ENCODE measurements around the gene SLC26A11. TPM values are rescaled to one million over a fixed set of nuclear protein-coding genes. Genes with fewer than 3 reads are reported as not detected.

The SLC26A11 gene
- total RNA-seq, 3 donors from 2014 or later (not counting 1 experiment from before 2014, with no cell fraction given), result 33.9 to 37.6 (median 35.8) TPM

- DNase-seq (no peak), ATAC-seq (no peak)
- Histone ChIP-seq H3K9me3 (ENCODE audit: control insufficient read depth, insufficient read depth, low read length) (no peaks in the 10 kb centered on the region), H3K27me3 (ENCODE audit: control insufficient read depth, insufficient read depth, low read length) (no peaks in the 10 kb centered on the region), H3K4me3 (ENCODE audit: low read length) (no peak overlapping the region), H3K36me3 (ENCODE audit: control insufficient read depth, insufficient read depth, low read length) (no peaks in the 10 kb centered on the region), H3K27ac (ENCODE audit: low read length) (no peak overlapping the region), H3K4me1 (ENCODE audit: control insufficient read depth, insufficient read depth, low read length) (no peaks in the 10 kb centered on the region)
- Mint-ChIP-seq H3K27me3 (ENCODE audit: low read depth in 2 of 2) (peaks cover 0 to 7% of the 10 kb centered on the region in 2 donors), H3K4me3 (no peak overlapping the region), H3K9me3 (no peaks in the 10 kb centered on the region), H3K36me3 (no peaks in the 10 kb centered on the region), H3K27ac (no peak overlapping the region), H3K4me1 (no peaks in the 10 kb centered on the region)
- no peak for TF ChIP-seq CTCF (IDR thresholded peaks at IDR 0.05)
- intact Hi-C loops (cut with micrococcal nuclease), result no loop called here
- WGBS (ENCODE audit: insufficient coverage), result 62% methylated on average over 27 of the region's 29 CpGs
These were observed 28.2 kb upstream of the SLC26A11 start for GRCh38 chr17:80191865-80192661.

DNA sequence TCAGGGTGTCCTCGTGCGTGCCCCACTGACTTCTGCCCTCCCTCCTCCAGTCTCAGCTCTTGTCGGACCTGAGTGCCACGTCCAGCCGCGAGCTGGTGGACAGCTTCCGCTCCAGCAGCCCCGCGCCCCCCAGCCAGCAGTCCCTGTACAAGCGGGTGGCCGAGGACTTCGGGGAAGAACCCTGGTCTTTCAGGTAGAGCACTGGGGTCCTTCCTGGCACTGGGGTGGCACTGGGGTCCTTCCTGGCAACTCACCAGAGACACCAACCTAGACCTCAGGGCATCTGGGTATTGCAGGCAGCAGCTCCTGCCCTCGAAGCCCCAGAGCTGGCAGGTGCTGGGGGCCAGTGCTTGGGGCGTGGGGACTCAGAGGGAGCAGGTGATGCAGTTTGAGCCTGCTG, 25.1 kb upstream of the SLC26A11 start:
- intact Hi-C loops (cut with micrococcal nuclease), result no loop called here
- Histone ChIP-seq H3K9me3 (ENCODE audit: control insufficient read depth, insufficient read depth, low read length) (no peaks in the 10 kb centered on the region), H3K4me3 (ENCODE audit: low read length) (no peak overlapping the region), H3K27ac (ENCODE audit: low read length) (no peak overlapping the region), H3K36me3 (ENCODE audit: control insufficient read depth, insufficient read depth, low read length) (no peaks in the 10 kb centered on the region), H3K27me3 (ENCODE audit: control insufficient read depth, insufficient read depth, low read length) (no peaks in the 10 kb centered on the region), H3K4me1 (ENCODE audit: control insufficient read depth, insufficient read depth, low read length) (no peaks in the 10 kb centered on the region)
- H3K27ac Mint-ChIP-seq, result no peak overlapping the region
- no peak for DNase-seq
- no peaks in the 10 kb centered on the region for H3K36me3 Mint-ChIP-seq
- no peak for ATAC-seq
- H3K4me3 Mint-ChIP-seq, result no peak overlapping the region
- H3K27me3 Mint-ChIP-seq (ENCODE audit: low read depth in 2 of 2), result peaks cover 0 to 7% of the 10 kb centered on the region in 2 donors
- no peaks in the 10 kb centered on the region for H3K4me1 Mint-ChIP-seq
- no peaks in the 10 kb centered on the region for H3K9me3 Mint-ChIP-seq
- WGBS (ENCODE audit: insufficient coverage), result 91% methylated on average over 14 of the region's 14 CpGs
- TF ChIP-seq CTCF (IDR thresholded peaks at IDR 0.05), result no peak

DNA sequence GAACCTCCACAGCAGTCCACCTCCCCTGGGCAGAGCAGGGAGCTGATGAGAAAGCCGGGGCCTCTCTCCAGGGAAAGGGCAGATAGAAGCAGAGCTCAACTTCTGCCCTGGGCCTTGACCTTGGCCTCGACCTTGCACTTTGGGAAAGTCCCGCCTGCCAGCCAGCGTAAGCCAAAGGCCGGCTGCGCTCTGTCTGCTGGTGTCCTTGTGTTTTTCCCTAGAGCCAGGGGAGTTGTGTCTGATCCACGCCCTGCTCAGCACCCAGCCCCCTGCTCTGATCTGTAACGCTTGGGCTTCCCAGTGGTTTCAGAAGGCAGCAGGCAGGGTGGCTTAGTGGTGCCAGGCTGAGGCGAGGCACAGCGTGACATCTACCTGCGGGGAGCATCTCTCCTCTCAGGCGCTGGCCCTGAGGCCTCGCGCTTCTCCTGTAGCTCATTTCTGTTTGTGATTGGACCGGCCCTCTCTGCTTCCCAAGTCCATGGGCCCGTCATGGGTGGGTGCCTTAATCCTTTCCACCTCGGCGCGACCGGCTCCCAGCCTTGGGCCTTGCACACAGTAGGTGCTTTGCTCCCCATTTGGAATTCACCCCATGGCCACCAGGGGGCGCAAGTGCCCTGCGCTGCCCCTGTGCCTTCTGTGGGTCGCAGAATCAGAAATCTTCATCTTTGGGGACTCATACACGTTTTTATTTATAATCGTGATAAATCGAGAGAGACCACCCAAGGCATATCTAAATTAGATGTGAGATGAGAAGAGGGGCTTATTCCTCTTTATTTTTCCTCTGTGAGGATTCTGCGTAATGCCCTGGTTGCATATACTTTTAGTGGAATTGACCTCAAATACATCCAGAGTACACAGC, 24.3 kb upstream of the SLC26A11 start:
- H3K36me3 Mint-ChIP-seq, result no peaks in the 10 kb centered on the region
- DNase-seq, result peak; percentile 65 to 78
- peak; percentile 99 for TF ChIP-seq CTCF (IDR thresholded peaks at IDR 0.05)
- no peaks in the 10 kb centered on the region for H3K9me3 ChIP-seq (ENCODE audit: control insufficient read depth, insufficient read depth, low read length)
- no peaks in the 10 kb centered on the region for H3K4me1 Mint-ChIP-seq
- no peaks in the 10 kb centered on the region for H3K9me3 Mint-ChIP-seq
- intact Hi-C loops (cut with micrococcal nuclease), result loop anchor here (1.0 kb wide), 1 partner anchor 57 kb away; no protein-coding TSS in a partner anchor
- no peaks in the 10 kb centered on the region for H3K27me3 ChIP-seq (ENCODE audit: control insufficient read depth, insufficient read depth, low read length)
- no peaks in the 10 kb centered on the region for H3K36me3 ChIP-seq (ENCODE audit: control insufficient read depth, insufficient read depth, low read length)
- H3K27me3 Mint-ChIP-seq (ENCODE audit: low read depth in 2 of 2), result peaks cover 0 to 7% of the 10 kb centered on the region in 2 donors
- H3K27ac Mint-ChIP-seq, result no peak overlapping the region
- no peak overlapping the region for H3K27ac ChIP-seq (ENCODE audit: low read length)
- no peak overlapping the region for H3K4me3 ChIP-seq (ENCODE audit: low read length)
- WGBS (ENCODE audit: insufficient coverage), result 65% methylated on average over 27 of the region's 27 CpGs
- peak; percentile 53 to 70 (median 59) for ATAC-seq
- H3K4me1 ChIP-seq (ENCODE audit: control insufficient read depth, insufficient read depth, low read length), result no peaks in the 10 kb centered on the region
- no peak overlapping the region for H3K4me3 Mint-ChIP-seq
